ENCODE results near the gene ELOVL2.
"Not testable (repeated sequence)": the region's sequence is repeated elsewhere in the genome, so short reads cannot be mapped to it uniquely, and the experiment has no call there.

ELOVL2 gene, protein sequence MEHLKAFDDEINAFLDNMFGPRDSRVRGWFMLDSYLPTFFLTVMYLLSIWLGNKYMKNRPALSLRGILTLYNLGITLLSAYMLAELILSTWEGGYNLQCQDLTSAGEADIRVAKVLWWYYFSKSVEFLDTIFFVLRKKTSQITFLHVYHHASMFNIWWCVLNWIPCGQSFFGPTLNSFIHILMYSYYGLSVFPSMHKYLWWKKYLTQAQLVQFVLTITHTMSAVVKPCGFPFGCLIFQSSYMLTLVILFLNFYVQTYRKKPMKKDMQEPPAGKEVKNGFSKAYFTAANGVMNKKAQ

DNA sequence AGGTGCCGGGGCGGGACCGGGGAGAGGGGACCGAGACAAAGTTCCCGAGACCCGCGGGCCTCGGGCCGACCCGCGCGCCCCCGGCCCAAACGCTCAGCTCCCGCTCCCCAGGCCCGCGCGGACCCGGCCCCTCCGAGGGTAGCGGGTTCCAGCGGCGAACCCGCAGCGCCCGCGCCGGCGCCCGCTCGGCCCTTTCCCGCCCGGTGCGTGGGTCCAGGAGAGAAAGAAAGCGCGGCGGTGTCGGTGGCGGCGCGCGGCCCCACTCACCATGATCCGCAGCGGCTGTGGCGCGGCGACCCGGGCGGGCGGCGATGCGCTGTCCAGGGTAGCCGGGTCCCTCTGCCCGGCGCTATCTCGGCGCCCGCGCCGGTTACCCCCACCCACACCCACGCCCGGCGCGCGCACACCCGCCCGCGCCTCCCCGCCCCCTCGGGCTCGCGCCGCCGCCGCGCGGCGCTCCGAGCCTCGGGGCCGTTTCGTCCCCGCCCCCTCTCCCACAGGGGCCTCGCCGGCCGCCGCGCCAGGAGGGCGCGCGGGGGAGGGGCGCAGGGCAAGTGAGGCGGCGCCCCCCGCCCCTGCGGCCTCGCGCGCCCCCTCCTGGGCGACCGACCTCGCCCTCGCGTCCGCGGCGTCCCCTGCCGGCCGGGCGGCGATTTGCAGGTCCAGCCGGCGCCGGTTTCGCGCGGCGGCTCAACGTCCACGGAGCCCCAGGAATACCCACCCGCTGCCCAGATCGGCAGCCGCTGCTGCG lies at the start of gene ELOVL2:
Gene ELOVL2, minus strand, starts transcription at position 345 of the 751 bp plus-strand sequence. Its CDS starts 75 bp downstream, at position 270.
- peak; percentile 56 for DNase-seq

DNA sequence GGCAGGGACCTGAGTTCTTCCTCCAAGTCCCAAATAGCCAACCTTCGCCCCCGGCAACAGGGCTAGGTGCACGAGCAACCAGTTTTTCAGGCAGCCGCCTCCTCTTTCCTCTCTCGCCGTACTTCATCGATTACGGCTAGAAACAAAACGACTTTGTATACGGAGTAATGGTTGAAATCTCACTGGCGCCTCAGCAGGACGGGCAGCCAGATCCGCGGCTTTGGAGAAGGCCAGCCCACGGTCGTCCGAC lies 49.2 kb upstream of the ELOVL2 start:
- DNase-seq, result no peak

DNA sequence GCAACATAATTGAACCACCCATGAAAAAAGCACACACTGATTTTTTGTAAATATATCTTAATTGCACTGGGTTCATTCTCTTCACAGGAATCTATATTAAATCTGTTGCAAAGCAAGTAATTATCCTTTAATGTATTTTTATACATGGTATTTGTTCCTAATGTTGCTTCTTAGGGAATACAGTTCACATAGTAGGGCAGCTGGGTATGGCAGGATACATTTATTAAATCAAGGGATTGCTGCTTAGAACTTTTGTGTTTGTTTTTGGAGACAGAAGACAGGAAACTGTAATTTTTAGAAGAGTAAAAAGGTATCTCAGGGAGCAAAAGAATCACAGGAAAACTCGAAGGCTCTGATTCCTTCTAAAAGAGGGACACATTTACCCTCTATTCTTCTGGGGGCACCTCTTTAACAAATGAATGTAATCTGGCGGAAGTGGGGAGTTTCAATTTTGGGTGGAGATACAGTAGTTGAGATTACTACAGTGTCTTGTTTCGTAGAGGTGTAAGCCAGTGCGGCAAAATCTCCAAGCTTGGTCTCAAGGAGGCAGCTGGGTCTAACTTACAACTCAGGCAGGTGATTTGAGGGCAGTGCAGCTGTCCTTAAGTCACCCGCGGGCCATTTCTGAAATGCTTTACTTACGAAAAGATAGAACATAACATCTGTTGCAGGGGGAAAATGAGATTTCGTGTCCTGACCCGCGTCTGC lies 48.7 kb upstream of the ELOVL2 start:
- DNase-seq, result no peak

DNA sequence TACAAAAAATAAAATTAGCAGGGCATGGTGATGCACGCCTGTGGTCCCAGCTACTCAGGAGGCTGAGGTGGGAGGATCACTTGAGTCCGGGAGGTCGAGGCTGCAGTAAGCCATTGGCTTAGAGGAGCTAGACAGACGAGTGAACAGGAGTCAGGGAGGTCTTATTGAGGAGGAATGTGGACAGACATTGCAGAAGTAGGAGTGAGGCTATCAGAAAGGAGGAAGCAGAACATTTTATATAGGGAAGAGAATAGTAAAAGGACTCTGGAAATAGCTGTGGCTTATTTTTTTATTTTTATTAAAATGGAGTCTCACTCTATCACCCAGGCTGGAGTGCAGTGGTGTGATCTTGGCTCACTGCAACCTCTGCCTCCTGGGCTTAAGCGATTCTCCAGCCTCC lies 47.0 kb upstream of the ELOVL2 start:
- DNase-seq, result not testable (repeated sequence)

DNA sequence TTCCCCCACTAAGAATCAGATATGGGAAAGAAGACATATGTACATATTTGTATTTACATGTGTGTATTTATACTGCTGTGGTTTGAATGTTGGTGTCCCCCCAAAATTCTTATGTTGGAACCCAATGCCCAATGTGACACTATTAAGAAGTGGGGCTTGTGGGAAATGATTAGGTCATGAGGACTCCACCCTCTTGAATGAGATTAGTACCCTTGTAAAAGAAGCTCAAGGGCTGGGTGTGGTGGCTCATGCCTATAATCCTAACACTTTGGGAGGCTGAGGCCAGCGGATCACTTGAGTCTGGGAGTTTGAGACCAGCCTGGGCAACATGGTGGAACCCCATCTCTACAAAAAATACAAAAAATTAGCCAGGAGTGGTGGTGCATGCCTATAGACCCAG lies 45.6 kb upstream of the ELOVL2 start:
- no peak for DNase-seq

DNA sequence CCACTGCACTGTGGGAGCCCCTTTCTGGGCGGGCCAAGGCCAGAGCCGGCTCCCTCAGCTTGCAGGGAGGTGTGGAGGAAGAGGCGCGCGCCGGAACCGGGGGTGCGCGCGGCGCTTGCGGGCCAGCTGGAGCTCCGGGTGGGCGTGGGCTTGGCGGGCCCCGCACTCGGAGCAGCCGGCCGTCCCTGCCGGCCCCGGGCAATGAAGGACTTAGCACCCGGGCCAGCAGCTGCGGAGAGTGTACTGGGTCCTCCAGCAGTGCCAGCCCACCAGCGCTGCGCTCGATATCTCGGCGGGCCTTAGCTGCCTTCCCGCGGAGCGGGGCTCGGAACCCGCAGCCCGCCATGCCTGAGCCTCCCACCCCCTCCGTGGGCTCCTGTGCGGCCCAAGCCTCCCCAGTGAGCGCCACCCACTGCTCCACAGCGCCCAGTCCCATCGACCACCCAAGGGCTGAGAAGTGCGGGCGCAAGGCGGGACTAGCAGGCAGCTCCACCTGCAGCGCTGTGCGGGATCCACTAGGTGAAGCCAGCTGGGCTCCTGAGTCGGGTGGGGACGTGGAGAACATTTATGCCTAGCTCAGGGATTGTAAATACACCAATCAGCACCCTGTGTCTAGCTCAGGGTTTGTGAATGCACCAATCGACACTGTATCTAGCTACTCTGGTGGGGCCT lies 43.2 kb upstream of the ELOVL2 start:
- DNase-seq, result not testable (repeated sequence)

DNA sequence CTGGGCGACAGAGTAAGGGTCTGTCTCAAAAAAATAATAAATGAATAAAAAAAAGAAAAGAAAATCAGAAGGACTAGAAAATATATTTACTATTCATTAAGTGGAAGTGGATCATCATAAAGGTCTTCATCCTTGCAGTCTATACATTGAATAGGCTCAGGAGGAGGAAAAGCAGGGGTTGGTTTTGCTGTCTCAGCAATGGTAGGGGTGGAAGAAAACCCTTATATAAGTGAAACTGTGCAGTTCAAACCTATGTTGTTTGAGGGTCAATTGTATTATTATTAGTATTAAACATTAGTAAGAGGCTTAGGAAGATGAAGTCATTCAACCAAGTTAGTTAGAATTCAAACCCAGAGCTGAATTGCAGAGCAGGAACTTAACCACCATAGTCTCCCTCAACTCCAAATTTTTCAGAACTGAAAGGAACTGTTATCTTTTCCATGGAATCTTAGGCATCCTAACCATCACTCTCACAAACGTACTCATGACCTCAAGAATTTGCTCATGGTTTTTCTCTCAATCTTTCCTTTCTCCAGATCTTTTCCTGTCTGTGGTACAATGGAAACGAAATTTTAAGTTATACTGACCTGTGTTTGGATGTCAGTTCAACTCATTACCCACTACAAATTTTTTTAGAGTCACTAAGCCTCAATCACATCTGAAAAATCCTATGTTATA lies 41.8 kb upstream of the ELOVL2 start:
- no peak for DNase-seq

DNA sequence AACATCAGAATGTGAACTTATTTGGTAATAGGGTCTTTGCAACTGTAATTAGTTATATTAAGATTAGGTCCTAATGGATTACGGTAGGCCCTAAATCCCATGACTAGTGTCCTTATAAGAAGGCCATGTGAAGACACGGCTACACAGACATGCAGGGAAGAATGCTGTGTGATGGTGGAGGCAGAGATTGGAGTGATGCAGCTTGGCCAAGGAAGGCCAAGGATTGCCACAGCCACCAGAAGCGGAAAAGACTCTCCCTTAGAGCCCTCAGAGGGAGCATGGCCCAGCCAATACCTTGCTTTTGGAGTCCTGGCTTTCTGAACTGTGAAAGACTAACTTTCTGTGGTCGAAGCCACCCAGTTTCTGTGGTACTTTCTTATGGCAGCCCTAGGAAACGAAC lies 39.9 kb upstream of the ELOVL2 start:
- no peak for DNase-seq

DNA sequence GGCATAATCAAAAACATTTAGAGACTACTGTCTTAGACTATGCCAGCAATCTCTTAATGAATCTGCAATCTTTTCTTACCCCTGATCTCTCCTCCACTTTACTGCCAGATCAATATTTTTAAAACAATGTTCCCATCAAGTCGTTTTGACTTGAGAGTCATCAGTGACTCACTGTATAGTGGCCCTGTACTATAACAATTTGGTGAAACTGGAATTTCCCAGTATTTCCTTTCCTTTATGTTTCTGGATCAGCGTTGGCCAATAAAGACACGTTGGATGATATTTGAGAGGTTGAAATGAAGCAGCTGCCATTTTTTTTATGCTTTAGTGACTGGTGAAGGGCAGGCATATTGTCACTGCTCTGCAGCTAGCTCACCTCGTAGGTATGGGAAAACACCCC lies 39.4 kb upstream of the ELOVL2 start:
- no peak for DNase-seq

DNA sequence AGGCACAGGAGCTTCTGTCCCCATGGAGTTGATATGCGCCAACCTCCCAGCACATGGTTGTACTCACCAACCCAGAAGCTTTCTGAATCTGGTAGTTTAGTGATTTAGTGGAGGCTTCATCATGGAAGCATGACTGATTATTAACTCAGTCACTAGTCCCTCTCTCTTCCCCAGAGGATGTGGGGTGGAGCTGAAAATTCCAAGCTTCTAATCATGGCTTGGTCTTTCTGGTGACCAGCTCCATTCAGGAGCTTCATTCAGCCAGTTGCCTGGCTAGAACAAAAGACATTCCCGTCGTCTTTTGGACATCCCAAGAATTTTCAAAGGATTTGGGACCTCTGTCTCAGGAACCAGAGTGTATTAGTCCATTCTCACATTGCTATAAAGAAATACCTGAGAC lies 36.2 kb upstream of the ELOVL2 start:
- DNase-seq, result no peak

DNA sequence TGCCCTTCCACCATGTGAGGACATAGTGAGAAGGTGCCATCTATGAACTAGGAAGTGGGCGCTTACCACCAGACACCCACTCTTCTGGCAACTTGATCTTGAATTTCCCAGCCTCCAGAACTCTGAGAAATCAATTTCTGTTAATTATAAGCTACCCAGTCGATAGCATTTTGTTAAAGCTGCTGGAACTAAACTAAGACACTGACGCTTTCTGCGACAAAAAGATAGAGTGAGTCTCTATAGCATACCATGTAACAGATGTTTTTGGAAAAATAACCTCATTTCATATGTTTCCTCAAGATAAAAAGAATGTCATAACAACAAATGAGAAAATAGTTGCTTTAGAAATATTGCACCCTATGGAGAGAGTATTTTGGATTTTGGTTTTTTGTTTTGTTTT lies 34.2 kb upstream of the ELOVL2 start:
- no peak for DNase-seq

DNA sequence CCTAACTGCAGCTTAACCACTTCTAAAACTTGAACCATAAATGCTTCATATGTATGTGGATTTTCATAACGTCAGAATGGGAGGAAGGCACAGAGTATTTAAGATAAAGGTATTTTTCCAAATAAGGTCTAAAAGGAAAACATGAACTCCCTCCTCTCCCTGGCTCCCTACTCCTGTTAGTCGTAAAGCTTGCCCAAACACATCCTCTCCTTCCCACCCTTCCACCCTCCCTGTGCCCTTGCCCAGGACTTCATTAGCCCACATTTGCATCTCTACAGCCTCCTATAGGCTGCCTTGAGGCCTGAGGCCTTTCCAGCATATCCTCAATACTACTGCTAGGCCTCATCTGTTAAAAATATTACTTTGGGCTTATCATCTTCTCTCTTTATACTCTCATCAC lies 32.4 kb upstream of the ELOVL2 start:
- no peak for DNase-seq

DNA sequence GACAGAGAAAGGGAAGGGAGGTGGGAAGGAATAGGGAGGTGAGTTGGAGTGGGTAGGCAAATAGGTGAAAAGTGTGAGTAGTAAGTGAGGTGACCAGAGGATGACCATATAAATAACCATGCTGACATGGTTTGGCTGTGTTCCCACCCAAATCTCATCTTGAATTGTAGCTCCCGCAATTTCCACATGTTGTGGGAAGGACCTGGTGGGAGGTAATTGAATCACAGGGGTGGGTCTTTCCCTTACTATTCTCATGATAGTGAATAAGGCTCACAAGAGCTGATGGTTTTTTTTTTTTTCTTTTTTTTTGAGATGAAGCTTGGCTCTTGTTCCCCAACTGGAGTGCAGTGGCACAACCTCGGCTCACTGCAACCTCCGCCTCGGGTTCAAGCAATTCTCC lies 28.0 kb upstream of the ELOVL2 start:
- no peak for DNase-seq

DNA sequence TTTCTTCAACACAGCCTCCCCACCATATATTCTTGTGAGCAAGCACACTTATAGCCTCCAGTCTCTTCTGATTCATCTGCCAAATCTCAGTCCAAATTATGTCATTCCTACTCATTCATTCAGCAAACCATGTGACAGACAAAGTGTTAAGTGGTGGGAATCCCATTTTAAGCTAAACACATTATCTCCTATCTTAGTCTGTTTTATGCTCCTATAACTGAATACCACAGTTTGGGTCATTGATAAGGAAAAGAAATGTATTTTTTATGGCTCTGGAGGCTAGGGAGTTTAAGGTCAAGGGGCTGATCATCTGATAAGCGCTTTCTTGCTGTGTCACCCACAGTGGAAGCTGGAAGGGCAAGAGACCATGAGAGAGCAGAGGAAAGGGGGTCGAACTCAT lies 25.7 kb upstream of the ELOVL2 start:
- no peak for DNase-seq

DNA sequence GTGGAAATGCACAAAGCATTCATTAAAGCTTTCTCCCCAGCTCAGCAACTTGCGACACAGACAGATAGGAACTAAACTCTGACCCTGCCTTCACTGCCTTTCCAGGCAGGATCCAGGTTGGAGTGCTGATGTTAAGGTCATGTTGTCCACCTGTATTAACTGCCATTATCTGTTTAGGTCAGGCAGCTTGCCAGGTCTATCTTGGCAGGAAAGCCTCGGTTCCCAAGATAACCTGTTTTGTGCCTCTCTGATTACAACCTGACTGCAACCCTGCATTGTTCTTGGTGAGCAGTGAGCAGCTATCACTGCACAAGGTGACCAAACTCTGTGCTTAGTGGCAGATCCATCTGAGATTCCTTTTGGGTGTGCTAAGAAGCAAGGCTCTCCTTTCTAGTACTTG lies 23.2 kb upstream of the ELOVL2 start:
- no peak for DNase-seq

DNA sequence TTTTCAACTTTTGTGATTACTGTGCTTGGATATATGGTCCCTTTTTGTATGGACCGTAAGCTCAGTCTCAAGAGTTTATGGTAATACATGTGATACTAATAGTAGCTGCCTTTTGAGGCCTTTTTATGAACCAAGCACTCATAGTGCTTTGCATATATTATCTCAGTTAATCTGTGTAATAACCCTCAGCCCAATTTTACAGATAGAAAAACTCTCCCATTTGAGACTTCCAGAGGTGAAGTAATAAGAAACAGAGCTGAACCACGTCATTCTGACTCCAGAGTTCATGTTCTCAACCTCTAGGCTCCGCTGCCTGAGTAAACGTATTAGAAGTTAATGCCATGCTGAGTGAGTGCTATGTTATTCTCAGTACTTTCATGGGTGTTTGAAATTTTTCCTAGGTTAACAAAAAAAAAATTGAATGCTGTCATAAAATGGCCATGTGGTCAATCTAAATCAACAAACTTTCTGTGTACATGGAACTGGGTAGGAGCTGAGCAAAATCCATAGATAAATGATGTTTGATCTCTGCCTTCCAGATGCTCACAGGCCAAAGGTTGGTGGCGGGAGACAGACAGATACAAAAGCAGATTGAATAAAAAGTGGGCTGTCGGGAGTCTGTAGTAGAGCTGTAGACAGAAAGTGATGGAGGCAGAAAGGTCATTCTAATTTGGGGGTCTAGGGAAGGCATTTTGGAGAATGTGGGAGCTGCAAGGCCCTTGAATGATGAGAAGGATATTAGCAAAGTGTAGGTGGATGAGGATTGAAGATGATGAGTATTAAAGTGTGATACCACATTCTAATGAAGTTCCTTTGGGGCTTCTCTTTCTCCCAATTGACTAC lies 22.6 kb upstream of the ELOVL2 start:
- DNase-seq, result no peak

DNA sequence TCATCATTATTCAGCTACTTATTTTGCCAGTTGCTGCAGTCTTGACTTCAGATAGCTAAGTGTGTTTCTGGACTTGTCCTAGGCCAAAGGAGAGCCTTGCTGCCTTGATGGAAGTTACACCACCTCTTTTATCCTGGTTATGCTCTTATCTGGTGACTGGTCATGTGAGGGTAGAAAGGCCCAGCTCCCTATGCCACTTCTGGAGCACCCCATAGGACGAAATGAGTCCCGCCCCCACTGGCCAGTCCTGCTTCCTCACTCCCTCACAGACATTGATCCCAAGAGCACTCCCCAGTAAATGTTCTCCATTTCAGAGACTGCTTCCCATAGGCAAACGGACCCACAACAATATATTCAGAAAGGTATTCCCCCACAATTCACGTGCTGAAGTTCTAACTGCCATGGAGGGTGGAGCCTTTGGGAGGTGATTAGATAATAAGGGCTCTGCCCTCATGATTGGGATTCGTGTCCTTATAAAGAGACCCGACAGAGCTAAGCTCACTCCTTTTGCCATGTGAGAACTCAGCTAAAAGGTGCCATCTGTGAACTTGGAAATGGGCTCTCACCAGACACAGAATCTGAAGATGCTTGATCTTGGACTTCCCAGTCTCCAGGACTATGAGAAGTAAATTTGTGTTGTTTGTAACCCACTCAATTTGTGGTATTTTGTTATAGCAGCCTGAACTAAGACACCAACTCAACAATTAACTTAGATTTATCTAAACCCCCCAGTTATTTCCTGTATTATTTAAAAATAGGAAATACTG lies 21.5 kb upstream of the ELOVL2 start:
- no peak for DNase-seq

DNA sequence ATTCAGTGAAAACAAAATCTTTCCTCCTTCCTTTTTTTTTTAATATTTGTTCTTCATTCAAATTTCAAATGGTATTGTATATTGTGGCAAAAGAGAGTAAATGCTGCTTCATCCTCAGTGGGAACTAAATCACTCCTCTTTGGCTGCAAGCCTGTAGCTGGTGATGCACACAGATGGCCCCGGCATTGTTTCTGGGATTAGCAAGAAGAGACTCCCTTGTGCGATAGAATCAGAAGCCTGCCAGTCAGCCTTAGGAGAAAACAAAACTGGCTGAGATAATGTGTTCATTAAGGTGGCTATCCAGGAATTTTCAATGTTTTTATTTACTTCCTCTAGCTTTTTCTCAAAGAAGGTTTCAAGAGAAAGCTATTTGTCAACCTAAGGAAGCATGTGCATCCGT lies 20.7 kb upstream of the ELOVL2 start:
- no peak for DNase-seq

DNA sequence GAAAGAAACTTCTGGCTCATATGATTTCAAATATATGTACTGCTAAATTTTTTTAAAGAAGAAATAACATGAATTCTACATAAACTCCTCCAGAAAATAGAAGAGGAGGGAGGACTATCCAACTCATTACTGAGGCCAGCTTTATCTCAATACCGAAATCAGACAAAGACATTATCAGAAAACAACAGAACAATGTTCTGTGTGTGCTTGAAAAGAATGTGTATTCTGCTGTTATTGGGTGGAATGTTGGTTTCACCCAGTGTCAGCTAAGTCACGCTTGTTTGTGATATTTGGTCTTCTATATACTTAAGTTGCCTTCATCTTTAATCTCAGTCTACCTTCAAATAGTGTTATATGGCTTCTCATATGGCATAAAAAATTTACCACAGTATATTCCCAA lies 18.6 kb upstream of the ELOVL2 start:
- DNase-seq, result no peak

DNA sequence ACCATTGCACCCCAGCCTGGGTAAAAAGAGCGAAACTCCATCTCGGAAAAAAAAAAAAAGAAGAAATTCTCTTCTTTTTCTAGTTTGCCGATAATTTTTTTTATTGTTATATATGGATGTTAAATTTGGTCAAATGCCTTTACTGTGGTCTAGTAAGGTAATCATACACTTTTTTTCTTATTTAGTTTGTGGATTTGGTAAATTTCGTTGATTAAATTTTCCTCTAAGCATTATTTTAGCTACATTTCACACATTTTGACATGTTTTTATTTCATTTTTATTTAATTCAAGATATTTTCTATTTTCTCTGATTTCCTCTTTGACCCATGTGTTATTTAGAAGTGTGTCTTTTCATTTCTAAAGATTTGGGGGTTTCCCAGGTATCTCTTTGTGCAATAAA lies 18.0 kb upstream of the ELOVL2 start:
- DNase-seq, result no peak

DNA sequence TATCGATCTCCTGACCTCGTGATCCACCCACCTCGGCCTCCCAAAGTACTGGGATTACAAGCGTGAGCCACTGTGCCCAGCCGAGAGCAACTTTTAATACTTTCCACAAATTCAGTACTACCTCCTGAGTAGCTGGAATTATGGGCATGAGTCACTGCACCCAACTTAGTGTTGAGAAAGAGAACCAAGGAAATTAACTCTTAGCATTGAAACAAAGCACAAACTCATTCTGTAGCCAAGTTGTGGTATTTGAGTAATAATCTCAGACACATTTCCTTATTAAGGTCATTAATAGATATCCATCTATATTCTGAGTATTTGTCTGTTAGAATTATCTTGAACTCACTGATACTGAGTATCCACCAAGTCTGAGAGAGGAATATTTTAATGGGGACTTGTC lies 14.3 kb upstream of the ELOVL2 start:
- DNase-seq, result no peak

Data from right hindlimb (tissue), 1 donor.